Measurements from ENCODE around the gene TNKS1BP1. TPM values are rescaled to one million over a fixed set of nuclear protein-coding genes. Genes with fewer than 3 reads are reported as not detected.

Gene TNKS1BP1
- total RNA-seq, 1 donor from 2014 or later: 14.3 TPM

- POLR2A ChIA-PET: no interaction called here
- peaks cover 13% of the 10 kb centered on the region for H3K27me3 Mint-ChIP-seq
- no peak overlapping the region for H3K4me3 Mint-ChIP-seq
- no peak for ATAC-seq (ENCODE audit: low read depth)
- no peak for TF ChIP-seq CTCF (IDR thresholded peaks at IDR 0.05)
- no peaks in the 10 kb centered on the region for H3K4me1 Mint-ChIP-seq
- CTCF ChIA-PET: no interaction called here
- intact Hi-C loops (cut with micrococcal nuclease): no loop called here
- DNase-seq: no peak
- no peaks in the 10 kb centered on the region for H3K36me3 Mint-ChIP-seq (ENCODE audit: low read depth)
- H3K27ac Mint-ChIP-seq: no peak overlapping the region
- H3K9me3 Mint-ChIP-seq: peaks cover 25% of the 10 kb centered on the region
Observed at GRCh38 chr11:57269571-57270021, 55.2 kb downstream of the TNKS1BP1 start.

- POLR2A ChIA-PET: no interaction called here
- peaks cover 12% of the 10 kb centered on the region for H3K27me3 Mint-ChIP-seq
- no peaks in the 10 kb centered on the region for H3K4me1 Mint-ChIP-seq
- no peak overlapping the region for H3K4me3 Mint-ChIP-seq
- H3K9me3 Mint-ChIP-seq: peaks cover 14% of the 10 kb centered on the region
- TF ChIP-seq CTCF (IDR thresholded peaks at IDR 0.05): no peak
- intact Hi-C loops (cut with micrococcal nuclease): no loop called here
- H3K36me3 Mint-ChIP-seq (ENCODE audit: low read depth): no peaks in the 10 kb centered on the region
- DNase-seq: no peak
- no peak overlapping the region for H3K27ac Mint-ChIP-seq
- no peak for ATAC-seq (ENCODE audit: low read depth)
- CTCF ChIA-PET: no interaction called here
Observed at GRCh38 chr11:57266157-57266556, 58.6 kb downstream of the TNKS1BP1 start.

- Mint-ChIP-seq H3K9me3 (peaks cover 16% of the 10 kb centered on the region), H3K4me1 (no peaks in the 10 kb centered on the region), H3K27me3 (peaks cover 14% of the 10 kb centered on the region), H3K4me3 (no peak overlapping the region), H3K27ac (no peak overlapping the region), H3K36me3 (ENCODE audit: low read depth) (no peaks in the 10 kb centered on the region)
- DNase-seq (no peak), ATAC-seq (ENCODE audit: low read depth) (no peak)
- intact Hi-C loops (cut with micrococcal nuclease): no loop called here
- TF ChIP-seq CTCF (IDR thresholded peaks at IDR 0.05): no peak
- POLR2A ChIA-PET: no interaction called here
- CTCF ChIA-PET: no interaction called here
Observed at GRCh38 chr11:57263351-57263750, 61.4 kb downstream of the TNKS1BP1 start.

- DNase-seq: no peak
- intact Hi-C loops (cut with micrococcal nuclease): no loop called here
- no peak for ATAC-seq (ENCODE audit: low read depth)
- Mint-ChIP-seq H3K4me1 (no peaks in the 10 kb centered on the region), H3K36me3 (ENCODE audit: low read depth) (no peaks in the 10 kb centered on the region), H3K27me3 (peaks cover 11% of the 10 kb centered on the region), H3K4me3 (no peak overlapping the region), H3K9me3 (peaks cover 11% of the 10 kb centered on the region), H3K27ac (no peak overlapping the region)
- POLR2A ChIA-PET: no interaction called here
- no peak for TF ChIP-seq CTCF (IDR thresholded peaks at IDR 0.05)
- CTCF ChIA-PET: no interaction called here
Observed at GRCh38 chr11:57262157-57262556, 62.6 kb downstream of the TNKS1BP1 start.

GRCh38 chr11:57260937-57261783 lies 63.6 kb downstream of the TNKS1BP1 start:
- Mint-ChIP-seq H3K4me1 (no peaks in the 10 kb centered on the region), H3K36me3 (ENCODE audit: low read depth) (no peaks in the 10 kb centered on the region), H3K4me3 (no peak overlapping the region), H3K9me3 (peaks cover 10% of the 10 kb centered on the region), H3K27ac (no peak overlapping the region), H3K27me3 (peaks cover 14% of the 10 kb centered on the region)
- CTCF ChIA-PET: no interaction called here
- DNase-seq: no peak
- POLR2A ChIA-PET: no interaction called here
- ATAC-seq (ENCODE audit: low read depth): no peak
- TF ChIP-seq CTCF (IDR thresholded peaks at IDR 0.05): no peak
- intact Hi-C loops (cut with micrococcal nuclease): no loop called here

Data from activated B cell treated with CpG ODN at 0.5 μM for 24 hours (primary cell).